ENCODE measurements around the gene TTC7B. TPM values are rescaled to one million over a fixed set of nuclear protein-coding genes. Genes with fewer than 3 reads are reported as not detected.

Gene TTC7B
- total and polyA plus RNA-seq, 2 of the 13 experiments (the other 11 are each of a cell fraction or from before 2014, with no cell fraction given) = 1.3 to 3.2 TPM

DNA sequence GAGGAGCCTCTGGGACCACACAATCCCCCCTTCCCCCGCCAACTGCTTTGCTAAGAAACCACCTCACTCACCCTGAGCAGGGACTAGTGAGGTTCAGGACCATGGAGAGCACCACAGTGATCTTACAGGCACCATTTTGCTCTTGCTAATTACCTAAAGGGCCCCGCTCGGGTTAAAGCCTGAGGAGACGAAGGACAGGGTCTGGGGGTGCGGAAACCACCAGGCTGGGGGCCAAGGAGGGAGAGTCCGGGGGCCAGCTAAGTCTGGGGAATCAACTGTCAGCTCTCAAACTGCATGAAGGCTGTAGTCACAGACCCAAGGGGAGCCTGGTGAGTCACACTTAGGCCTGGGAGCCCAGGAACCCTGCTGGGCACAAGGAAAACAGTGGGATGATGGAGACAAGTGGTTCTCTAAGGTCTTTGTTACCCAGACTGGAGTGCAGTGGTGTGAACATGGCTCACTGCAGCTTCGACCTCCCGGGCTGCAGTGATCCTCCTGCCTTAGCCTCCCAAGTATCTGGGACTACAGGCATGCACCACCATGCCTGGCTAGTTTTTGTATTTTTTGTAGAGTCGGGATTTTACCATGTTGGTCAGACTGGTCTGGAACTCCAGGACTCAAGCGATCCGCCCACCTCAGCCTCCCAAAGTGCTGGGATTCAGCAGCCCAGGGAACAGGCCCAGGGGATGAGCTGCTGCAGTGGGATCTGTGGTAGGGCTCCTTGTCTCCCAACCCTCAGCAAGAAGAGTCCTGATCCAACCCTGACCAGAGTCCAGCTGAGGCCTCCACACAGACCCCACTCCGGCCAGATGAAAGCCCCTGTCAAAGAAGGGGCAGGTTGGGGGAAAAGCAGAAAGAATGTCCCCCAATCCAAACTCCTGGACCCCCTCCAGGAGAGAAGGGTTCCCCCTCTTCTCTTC lies 320.6 kb downstream of the TTC7B start (continued):
- TF ChIP-seq PAXIP1 (CRISPR knock-in tag; conservative IDR thresholded peaks at IDR 0.05) = no peak
- no peak for TF ChIP-seq GTF2F1 (IDR thresholded peaks at IDR 0.05; ENCODE audit: low read length)
- no peak for TF ChIP-seq ZNF775 (CRISPR knock-in tag; IDR thresholded peaks at IDR 0.05; ENCODE audit: borderline replicate concordance)
- no peak for TF ChIP-seq GFI1 (CRISPR knock-in tag; IDR thresholded peaks at IDR 0.05; ENCODE audit: borderline replicate concordance)
- TF ChIP-seq ATF7 (IDR thresholded peaks at IDR 0.05) = no peak
- no peak for TF ChIP-seq ATF7 (CRISPR knock-in tag; IDR thresholded peaks at IDR 0.05)
- no peak for TF ChIP-seq SP1 (IDR thresholded peaks at IDR 0.05)
- TF ChIP-seq SP1 (CRISPR knock-in tag; IDR thresholded peaks at IDR 0.05) = no peak
- no peak for TF ChIP-seq ZNF678 (CRISPR knock-in tag; IDR thresholded peaks at IDR 0.05)
- no peak for TF ChIP-seq RNF2 (conservative IDR thresholded peaks at IDR 0.05; ENCODE audit: low read depth)
- no peak for TF ChIP-seq NAIF1 (CRISPR knock-in tag; IDR thresholded peaks at IDR 0.05; ENCODE audit: borderline replicate concordance)
- 0 out of 2 replicates have a peak, but pooled peaks have one; percentile 34 for TF ChIP-seq KLF11 (CRISPR knock-in tag; IDR thresholded peaks at IDR 0.05)
- TF ChIP-seq ARNT2 (CRISPR knock-in tag; IDR thresholded peaks at IDR 0.05; ENCODE audit: low read depth) = 0 out of 2 replicates have a peak, but pooled peaks have one; percentile 31
- TF ChIP-seq FLYWCH1 (CRISPR knock-in tag; IDR thresholded peaks at IDR 0.05) = no peak
- no peak for TF ChIP-seq USF2 (IDR thresholded peaks at IDR 0.05; ENCODE audit: low read depth, low read length)
- no peak for TF ChIP-seq USF2 (CRISPR knock-in tag; IDR thresholded peaks at IDR 0.05; ENCODE audit: borderline replicate concordance)
- no peak for TF ChIP-seq ZNF256 (CRISPR knock-in tag; conservative IDR thresholded peaks at IDR 0.05)
- no peak for TF ChIP-seq ZNF839 (CRISPR knock-in tag; IDR thresholded peaks at IDR 0.05; ENCODE audit: borderline replicate concordance)
